ENCODE results near the gene RNF208.

Gene RNF208

GRCh38 chr9:137172901-137173795 is 48.9 kb downstream of the RNF208 start:
- no peak for DNase-seq

GRCh38 chr9:137171149-137171900 is 50.7 kb downstream of the RNF208 start:
- DNase-seq = no peak

GRCh38 chr9:137170486-137171148 is 51.4 kb downstream of the RNF208 start:
- no peak for DNase-seq

Measured in NCI-H2107 (cell line).